ENCODE results near the gene CCDC88A.
"Not testable (repeated sequence)": the region's sequence is repeated elsewhere in the genome, so short reads cannot be mapped to it uniquely, and the experiment has no call there.

CCDC88A gene

DNA sequence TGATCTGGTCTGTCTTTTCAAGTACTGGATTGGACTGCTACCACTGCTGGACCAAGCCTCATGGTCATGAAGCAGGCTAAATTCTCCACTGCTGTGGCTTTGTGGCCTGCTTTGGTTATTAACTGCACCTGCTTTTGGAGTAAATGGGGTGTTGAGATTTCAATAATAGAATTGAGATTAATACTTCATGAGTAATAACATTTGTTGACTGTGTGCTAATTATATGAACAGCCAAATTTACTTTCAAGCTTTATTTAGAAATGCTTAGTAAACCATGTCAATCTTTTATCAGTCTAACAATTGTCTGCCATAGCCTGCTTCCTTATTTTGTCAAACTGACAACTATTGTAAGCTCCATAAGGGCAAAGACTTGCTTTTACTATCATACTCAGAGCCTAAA, 123.3 kb downstream of the CCDC88A start:
- DNase-seq, result no peak

DNA sequence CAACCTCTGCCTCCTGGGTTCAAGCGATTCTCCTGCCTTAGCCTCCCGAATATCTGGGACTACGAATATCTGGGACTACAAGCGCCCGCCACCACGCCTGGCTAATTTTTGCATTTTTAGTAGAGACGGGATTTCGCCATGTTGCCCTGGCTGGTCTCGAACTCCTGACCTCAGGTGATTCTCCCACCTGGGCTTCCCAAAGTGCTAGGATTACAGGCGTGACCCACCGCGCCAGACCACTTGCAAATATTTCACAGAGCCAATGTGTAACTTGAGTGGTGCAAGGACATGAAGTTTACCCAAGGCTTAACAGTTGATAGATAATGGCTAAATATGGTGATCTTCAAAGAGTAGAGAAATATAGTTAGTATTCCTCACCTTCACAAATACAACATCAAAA, 136.6 kb downstream of the CCDC88A start:
- no peak for DNase-seq

DNA sequence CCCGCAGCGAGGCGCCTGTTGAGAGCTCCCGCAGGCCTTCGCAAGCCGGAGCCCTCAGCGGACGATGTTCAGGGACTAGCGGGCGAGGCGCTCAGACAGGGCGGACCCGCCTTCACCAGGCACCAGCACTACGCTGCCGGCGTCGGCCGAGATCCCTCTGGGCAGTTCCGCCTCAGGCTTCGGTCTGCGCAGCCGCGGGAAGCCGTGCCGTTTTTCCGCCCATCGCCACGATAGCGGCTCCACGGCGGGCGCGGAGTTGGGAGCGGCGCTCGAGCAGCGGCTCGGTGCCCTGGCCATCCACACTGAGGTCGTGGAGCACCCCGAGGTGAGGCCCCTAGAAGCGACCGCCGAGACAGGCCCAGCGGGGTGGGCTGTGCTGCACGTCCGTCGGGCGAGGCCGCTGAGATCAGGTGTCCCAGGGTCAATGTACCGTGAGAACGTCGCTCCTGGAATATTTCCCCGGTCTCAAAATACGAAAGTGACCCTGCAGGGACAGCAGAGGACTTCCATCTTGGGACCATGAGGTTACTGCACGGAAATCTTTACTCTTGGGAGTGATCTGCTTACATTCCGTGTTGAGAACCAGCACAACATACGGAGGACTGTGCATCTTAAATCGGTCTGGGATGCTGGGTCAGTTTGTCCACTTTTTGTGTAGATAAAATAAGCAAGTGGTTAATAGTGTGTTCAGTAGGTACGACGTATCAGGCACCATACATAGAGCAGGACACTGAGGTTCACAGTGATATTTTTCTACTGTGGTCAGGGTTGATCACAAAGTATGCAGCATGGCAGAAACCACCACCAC, 137.3 kb downstream of the CCDC88A start:
- DNase-seq, result peak; percentile 92

DNA sequence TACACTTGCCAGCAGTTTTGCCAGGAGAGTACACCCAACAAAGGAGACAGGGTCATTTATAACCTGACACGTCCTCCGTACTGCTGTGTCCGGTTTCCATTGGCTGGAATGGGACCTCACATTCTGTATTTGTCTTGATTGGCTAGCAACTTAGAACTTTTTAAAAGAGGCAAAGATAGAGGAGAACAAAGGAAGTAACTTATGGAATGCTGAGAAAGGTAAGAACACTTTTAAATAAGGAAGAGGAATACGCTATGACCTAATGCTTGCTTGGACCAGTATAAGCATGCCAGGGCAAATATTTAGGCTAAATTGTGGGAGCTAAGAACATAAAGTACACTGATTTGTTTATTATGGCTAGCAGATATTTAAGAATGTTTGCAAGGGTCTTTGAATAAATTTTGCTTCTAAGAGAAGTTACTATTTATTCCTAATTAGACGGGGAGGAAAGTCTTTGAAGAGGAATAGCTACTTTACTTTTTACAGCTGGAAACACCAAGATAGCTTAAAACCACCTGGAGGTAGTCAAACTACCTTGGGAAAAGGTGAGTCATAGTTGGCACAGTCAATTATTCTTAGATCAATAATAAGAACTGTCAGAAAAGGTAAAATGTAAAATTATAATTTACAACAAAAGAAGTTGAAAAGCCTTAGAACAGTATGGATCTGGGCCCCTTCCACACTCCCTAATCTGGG, 138.7 kb downstream of the CCDC88A start:
- DNase-seq, result not testable (repeated sequence)

DNA sequence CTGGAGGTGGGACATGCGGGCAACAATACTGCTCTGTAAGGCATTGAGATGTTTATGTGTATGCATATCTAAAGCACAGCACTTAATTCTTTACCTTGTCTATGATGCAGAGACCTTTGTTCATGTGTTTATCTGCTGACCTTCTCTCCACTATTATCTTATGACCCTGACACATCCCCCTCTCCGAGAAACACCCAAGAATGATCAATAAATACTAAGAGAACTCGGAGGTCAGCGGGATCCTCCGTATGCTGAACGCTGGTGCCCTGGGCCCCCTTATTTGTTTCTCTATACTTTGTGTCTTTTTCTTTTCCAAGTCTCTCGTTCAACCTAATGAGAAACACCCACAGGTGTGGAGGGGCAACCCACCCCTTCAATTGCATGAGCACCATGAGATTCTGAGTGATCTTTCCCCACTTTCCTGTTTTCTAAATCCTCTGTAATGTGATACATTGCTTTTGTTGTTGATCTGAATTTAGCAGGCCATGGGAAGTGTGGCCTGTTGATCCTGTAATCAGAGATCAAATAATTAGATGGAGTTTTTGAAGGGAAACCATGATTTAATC, 139.7 kb downstream of the CCDC88A start:
- DNase-seq, result not testable (repeated sequence)

DNA sequence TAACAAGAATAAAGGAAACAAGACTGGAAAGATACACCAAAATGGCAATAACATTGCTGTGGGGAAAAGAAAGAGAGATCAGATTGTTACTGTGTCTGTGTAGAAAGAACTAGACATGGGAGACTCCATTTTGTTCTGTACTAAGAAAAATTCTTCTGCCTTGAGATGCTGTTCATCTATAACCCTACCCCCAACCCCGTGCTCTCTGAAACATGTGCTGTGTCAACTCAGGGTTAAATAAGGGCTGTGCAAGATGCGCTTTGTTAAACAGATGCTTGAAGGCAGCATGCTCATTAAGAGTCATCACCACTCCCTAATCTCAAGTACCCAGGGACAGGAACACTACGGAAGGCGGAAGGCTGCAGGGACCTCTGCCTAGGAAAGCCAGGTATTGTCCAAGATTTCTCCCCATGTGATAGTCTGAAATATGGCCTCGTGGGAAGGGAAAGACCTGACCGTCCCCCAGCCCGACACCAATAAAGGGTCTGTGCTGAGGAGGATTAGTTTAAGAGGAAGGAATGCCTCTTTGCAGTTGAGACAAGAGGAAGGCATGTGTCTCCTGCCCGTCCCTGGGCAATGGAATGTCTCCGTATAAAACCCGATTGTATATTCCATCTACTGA, 140.3 kb downstream of the CCDC88A start:
- DNase-seq, result not testable (repeated sequence)

DNA sequence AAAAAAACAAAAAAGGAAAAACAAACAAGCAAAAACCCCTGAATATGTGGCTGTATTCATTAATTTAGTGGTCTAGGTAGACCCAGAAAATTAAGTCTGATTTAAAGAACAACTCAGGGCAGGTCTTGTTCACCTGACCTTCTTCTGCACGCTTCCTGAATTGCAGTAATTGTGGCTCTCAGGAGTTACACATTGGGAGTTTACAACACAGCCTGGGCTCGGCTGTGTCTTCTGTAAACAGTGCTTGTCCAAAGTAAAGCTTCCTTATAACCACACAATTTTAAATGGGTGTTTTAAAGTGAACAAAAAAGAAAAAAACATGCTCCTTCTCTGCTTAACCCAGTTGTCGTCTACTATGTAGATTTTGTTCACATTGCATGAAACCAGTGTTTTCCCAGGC, 142.3 kb downstream of the CCDC88A start:
- no peak for DNase-seq

DNA sequence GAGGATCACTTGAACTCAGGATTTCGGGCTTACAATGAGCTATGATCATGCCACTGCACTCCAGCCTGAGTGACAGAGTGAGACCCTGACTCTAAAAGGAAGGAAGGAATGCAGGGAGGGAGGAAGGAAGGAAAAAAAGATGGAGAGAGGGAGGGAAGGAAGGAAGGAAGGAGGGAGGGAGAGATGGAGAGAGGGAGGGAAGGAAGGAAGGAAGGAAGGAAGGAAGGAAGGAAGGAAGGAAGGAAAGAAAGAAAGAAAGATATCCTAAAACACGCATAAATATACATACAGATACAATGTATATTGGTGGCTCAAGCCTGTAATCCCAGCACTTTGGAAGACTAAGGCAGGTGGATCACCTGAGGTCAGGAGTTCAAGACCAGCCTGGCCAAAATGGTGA, 145.3 kb downstream of the CCDC88A start:
- not testable (repeated sequence) for DNase-seq

DNA sequence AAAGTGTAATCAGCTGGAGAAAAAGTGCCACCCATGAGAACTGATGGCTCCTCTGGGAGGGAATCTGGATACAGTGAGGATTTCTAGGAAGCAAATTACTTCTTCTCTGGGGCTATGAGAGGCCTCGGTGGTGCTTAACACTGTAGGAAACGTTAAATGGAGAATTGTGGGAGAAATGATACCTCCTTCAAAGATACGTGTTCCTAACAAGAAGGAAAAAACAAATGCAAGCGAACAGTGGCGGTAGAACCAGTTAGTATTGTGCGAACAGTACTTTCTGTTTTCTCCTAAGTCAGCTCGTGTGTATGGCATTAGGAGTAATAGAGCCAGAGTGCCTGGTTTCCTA, 150.0 kb downstream of the CCDC88A start:
- no peak for DNase-seq

DNA sequence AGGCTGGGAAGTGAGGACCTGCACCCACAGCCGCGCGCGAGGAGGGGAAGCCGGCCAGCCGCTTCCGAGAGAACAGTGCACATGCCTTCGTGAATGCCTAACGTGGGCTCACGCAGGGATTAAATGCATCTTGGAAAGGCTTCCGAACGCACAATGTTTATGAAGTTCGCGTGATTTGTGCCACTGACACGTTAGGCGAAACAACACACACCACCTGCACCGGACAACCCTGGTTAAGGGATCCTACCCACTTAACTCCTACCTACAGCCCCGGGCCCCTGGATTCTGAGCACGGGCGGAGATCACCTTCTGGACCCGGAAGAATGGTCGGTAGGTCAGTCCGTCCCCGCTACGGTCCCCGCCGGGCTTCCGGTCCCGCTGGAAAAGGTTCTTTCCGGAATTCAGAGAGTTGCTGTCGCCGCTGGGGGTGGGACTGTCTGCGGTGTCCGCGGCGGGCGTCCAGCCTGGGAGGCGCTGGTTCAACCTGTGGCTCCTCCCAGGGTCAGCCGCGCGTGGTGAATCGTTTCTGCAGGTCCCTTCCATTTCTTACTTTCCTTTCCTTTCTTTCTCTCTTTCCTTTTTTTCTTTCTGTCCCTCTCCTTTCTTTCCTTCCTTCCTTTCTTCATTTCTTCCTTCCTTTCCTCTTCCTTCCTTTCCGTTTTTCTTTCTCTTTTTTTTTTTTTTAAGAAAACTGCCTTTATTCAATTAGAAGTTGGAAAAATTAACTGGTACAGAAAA, 150.6 kb downstream of the CCDC88A start, which contains the start of gene MTIF2:
MTIF2 (minus strand) TSS at position 325 of the 738 bp plus-strand sequence. CDS start 5,373 bp downstream, outside the sequence.
- DNase-seq, result peak; percentile 95

DNA sequence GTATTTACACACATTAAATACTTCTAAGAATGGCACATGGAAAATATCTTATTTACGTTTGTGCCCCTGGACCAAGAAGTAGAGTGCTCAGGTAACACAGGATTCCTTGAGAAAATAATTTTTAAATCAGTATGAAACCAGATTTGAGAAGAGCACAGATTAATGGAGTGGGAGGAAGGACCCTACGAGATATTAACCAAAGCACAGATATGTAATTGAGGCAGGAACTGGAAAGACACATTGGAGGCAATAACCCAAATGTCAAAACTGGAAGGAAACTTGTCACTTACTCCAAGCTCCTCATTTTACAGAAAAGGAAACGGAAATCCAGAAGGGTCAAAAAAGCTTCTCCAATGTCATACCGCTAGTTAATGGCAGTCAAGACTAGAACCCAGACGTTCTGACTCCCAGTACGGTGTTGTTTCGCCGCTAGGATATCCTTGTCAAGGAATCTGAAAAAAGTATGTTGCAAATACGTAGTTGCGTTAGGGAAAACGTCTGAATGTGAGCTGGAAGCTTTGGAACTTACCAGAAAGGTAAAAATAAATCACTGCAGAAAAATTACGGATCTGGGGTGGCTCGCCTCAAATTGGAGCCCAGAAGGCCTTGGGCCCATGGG, 151.3 kb downstream of the CCDC88A start:
- DNase-seq, result no peak

DNA sequence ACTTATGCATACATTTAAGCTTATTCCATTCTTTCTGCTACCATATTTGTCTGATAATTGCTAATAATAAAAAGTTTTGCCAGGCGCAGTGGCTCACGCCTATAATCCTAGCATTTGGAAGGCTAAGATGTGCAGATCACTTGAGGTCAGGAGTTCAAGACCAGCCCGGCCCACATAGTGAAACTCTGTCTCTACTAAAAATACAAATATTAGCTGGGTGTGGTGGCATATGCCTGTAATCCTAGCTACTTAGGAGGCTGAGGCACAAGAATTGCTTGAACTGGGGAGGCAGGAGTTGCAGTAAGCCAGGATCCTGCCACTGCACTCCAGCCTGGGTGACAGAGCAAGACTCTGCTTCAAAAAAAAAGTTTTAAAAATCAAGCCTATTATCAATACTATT, 160.1 kb downstream of the CCDC88A start:
- DNase-seq, result not testable (repeated sequence)

DNA sequence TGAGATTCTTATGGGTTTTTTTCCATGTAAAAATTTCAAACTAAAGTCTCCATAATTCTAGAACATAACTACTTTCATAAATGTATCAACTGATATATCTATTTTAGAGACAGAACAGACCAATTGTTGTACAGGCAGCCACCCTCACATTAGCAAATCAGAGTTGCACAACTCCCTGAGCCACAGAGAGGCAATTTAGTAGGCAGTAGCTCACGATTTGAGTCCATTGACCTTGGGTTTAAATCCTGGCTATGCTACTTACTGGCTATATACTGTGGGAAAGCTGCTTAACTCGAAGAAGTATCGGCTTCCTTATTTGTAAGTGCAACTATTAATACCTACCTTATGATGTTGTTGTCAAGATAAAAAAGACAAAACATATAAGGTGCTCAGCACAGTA, 166.8 kb downstream of the CCDC88A start:
- no peak for DNase-seq

DNA sequence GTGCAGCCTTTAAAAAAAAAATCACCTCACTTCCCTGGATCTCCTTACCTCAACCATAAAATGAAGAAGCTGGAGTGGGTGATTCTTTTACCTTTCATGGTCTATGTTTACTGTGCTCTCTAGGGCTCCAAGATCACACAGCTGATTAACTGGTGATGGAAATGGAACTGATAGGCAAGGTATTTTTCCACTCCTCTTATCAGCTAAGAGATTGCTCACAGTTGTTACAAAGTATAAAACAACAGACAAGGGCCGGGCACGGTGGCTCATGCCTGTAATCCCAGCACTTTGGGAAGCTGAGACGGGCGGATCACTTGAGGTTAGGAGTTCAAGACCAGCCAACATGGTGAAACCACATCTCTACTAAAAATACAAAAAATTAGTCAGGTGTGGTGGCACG, 172.6 kb downstream of the CCDC88A start:
- DNase-seq, result no peak

DNA sequence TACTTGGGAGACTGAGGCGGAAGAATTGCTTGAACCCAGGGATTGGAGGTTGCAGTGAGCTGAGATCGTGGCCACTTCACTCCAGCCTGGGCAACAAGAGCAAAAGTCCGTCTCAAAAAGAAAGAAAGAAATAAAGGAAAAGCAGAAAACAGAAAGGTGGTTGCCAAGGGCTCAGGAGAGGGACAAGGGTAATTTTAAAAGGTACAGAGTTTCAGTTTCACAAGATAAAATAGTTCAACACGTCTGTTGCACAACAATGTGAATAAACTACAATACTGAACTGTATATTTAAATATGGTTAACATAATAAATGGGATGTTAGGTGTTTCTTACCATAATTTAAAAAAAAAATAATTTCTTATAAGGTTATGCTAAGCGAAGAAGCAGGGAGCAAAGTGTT, 174.2 kb downstream of the CCDC88A start:
- no peak for DNase-seq

DNA sequence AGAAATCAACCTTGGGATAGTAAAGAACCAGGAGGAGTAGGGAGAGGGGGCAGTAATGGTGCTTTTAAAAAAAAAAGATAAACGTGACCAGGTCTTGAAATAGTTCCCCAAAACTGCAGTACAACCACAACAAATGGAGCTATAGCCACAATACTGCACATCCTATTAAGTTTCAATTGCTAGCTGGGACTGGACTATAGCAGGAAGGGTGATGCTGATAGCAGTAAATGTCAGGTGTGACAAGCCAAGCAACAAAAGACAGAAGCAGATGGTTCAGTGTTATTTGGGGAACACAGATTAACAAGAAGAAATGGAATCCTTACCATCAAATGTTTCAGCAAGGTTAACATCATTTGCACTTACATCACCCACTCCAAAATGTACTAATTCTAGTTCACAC, 177.0 kb downstream of the CCDC88A start:
- DNase-seq, result no peak

DNA sequence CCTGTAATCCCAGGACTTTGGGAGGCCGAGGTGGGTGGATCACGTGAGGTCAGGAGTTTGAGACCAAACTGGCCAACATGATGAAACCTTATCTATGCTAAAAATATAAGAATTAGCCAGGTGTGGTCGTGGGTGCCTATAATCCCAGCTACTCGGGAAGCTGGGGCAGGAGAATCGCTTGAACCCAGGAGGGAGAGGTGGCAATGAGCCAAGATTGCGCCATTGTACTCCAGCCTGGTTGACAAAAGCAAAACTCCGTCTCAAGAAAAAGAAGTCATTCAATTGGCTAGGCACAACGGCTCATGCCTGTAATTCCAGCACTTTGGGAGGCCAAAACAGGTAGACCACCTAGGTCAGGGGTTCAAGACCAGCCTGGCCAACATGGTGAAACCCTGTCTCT, 178.1 kb downstream of the CCDC88A start:
- not testable (repeated sequence) for DNase-seq

DNA sequence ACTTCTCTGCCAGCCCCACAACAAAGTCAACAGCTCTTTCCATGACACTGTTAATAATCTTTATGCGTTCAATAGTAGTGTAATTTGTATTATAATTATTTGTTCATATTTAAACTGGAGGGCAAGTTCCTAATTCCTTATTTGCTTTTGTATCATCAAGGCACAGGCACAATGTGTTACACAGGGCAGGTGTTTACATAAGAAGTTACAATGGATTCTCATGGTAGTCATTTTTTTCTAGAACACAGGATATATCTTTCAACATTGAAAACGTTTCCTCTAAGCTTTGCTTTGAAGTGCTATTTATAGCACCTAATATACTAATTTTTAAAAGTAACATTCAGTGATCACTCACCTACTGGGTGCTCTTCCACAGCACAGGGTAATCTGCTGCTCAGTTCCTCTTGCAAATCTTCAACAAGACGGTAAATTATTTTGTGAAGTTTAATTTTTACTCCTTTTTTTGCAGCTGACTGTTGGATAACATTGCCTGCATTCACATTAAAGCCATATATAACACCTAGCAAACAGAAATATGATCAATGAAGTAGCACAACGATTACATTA, 179.9 kb downstream of the CCDC88A start:
- DNase-seq, result no peak
